ENCODE results near the gene PTOV1.

DNA sequence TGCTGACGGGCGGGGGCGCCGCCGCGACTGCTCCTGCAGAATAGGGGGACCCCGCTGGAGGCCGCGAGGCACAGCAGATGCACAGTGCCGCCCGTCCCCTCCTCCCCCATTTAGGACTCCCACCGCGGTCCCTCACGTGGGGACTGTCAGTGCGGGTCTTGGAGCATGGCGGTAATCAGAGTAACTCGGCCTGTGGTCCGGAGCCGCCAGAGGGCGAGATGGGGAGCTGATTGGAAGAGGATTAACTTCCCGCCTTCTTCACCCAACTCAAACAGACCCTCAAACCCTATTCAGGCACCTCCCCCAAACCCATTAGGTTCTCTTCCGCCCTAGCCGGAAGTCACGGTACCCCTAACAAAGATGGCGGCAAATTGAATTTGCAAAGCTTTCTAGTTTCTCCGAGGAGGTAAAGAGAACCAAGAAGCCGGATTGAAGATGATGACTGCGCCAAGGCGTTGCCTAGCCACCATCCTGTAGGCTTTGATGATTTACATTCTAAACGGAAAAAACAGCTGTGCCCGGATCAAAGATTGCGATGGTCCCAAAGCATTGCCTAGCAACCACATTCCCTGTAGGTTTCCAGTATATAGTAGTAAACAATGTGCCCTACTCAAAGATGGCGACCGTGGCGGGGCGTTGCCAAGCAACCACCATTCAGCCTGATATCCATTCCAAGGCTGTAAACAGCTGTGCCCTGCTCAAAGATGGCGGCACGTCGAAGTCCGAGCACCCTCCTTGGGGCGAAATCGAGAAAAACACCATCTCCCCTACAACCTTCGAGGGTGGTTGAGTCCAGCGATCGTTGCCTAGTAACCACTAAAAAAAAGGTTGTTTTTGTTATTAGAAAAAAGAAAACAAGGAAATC is 37.7 kb upstream of the PTOV1 start, which contains the start of gene FUZ:
- TF ChIP-seq, protein P1, sequence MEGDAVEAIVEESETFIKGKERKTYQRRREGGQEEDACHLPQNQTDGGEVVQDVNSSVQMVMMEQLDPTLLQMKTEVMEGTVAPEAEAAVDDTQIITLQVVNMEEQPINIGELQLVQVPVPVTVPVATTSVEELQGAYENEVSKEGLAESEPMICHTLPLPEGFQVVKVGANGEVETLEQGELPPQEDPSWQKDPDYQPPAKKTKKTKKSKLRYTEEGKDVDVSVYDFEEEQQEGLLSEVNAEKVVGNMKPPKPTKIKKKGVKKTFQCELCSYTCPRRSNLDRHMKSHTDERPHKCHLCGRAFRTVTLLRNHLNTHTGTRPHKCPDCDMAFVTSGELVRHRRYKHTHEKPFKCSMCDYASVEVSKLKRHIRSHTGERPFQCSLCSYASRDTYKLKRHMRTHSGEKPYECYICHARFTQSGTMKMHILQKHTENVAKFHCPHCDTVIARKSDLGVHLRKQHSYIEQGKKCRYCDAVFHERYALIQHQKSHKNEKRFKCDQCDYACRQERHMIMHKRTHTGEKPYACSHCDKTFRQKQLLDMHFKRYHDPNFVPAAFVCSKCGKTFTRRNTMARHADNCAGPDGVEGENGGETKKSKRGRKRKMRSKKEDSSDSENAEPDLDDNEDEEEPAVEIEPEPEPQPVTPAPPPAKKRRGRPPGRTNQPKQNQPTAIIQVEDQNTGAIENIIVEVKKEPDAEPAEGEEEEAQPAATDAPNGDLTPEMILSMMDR (conservative IDR thresholded peaks at IDR 0.05 in 1 of 2, IDR thresholded peaks at IDR 0.05 in 1 of 2; ENCODE audit: extremely low read depth in 1 of 2, insufficient read depth in 1 of 2, low read depth in 1 of 2, low read length in 2 of 2), result peak in 1 of 2 donors; percentile 21
- no peak for TF ChIP-seq EZH2 (IDR thresholded peaks at IDR 0.05; ENCODE audit: borderline replicate concordance, low read length)

All from mammary epithelial cell (primary cell).